Left ventricle myocardium inferior (tissue), 1 donor: ENCODE results near the gene DFFB. TPM values are rescaled to one million over a fixed set of nuclear protein-coding genes. Genes with fewer than 3 reads are reported as not detected.

Experiments
- DNase-seq: peaks from one replicate; pipeline ENCODE4 v3.0.0-alpha.2; 2020
- H3K27ac ChIP-seq: fragments of 200-600 bp; replicated peaks from 2 replicates; pipeline ENCODE4 v1.8.0; 2021
- H3K27me3 ChIP-seq: fragments of 200-600 bp; 2 replicates; pipeline ENCODE4 v1.8.0; 2021; ENCODE audit warnings: low read depth
- H3K36me3 ChIP-seq: fragments of 200-600 bp; 2 replicates; pipeline ENCODE4 v1.8.0; 2021
- H3K4me1 ChIP-seq: fragments of 200-600 bp; 2 replicates; pipeline ENCODE4 v1.8.0; 2021
- H3K4me3 ChIP-seq: fragments of 200-600 bp; 2 replicates; pipeline ENCODE4 v1.8.0; 2021; ENCODE audit warnings: mild to moderate bottlenecking, moderate library complexity
- H3K9me3 ChIP-seq: fragments of 200-600 bp; replicated peaks from 2 replicates; pipeline ENCODE4 v1.8.0; 2021
- CTCF ChIP-seq: fragments of 200-600 bp; IDR thresholded peaks from 2 replicates; pipeline ENCODE4 v1.8.0; 2021; ENCODE audit warnings: antibody characterized with exemption, mild to moderate bottlenecking, borderline replicate concordance
- intact Hi-C: fragments of 100-400 bp; cut with micrococcal nuclease; formaldehyde crosslinking; loops from one replicate; pipeline ENCODE4 v1.11.0; 2022
- total RNA-seq: library from RNA; stranded (reverse); fragmentation: NEBNext Ultra II Directional; extraction: Animal tissue kit (Norgen Biotek cat#: 25700); gene quantifications from one replicate; pipeline ENCODE4 v1.2.1, GENCODE V29; 2021
- donor health status: DM: no; HTN: yes; CAD: no; lungs with severe emphysema.

The DFFB gene
- total RNA-seq, 1 donor from 2014 or later = 3.3 TPM

GRCh38 chr1:3886691-3887090 lies 29.4 kb downstream of the DFFB start:
- peaks cover 85% of the 10 kb centered on the region for H3K36me3 ChIP-seq
- DNase-seq = no peak

GRCh38 chr1:3888301-3888700 lies 31.0 kb downstream of the DFFB start:
- no peak for TF ChIP-seq CTCF
- no peak for DNase-seq
- Histone ChIP-seq H3K27me3 (no peaks in the 10 kb centered on the region), H3K36me3 (peaks cover 82% of the 10 kb centered on the region), H3K4me1 (peaks cover 8% of the 10 kb centered on the region), H3K4me3 (no peak overlapping the region), H3K9me3 (no peaks in the 10 kb centered on the region), H3K27ac (no peak overlapping the region)
- intact Hi-C loops = no loop called here

More at GRCh38 chr1:3886691-3887090, 29.4 kb downstream of the DFFB start:
- no peak overlapping the region for H3K27ac ChIP-seq
- no peaks in the 10 kb centered on the region for H3K27me3 ChIP-seq
- intact Hi-C loops = no loop called here
- no peak overlapping the region for H3K4me3 ChIP-seq
- TF ChIP-seq CTCF = no peak
- no peaks in the 10 kb centered on the region for H3K9me3 ChIP-seq
- no peaks in the 10 kb centered on the region for H3K4me1 ChIP-seq

- no peak overlapping the region for H3K4me3 ChIP-seq
- peaks cover 8% of the 10 kb centered on the region for H3K4me1 ChIP-seq
- TF ChIP-seq CTCF = no peak
- no peak overlapping the region for H3K27ac ChIP-seq
- no peak for DNase-seq
- no peaks in the 10 kb centered on the region for H3K9me3 ChIP-seq
- intact Hi-C loops = no loop called here
- H3K36me3 ChIP-seq = peaks cover 66% of the 10 kb centered on the region
- H3K27me3 ChIP-seq = no peaks in the 10 kb centered on the region
These were observed 32.7 kb downstream of the DFFB start for GRCh38 chr1:3889936-3890335.

- no peaks in the 10 kb centered on the region for H3K27me3 ChIP-seq
- H3K4me3 ChIP-seq = no peak overlapping the region
- no peak overlapping the region for H3K27ac ChIP-seq
- DNase-seq = no peak
- intact Hi-C loops = no loop called here
- H3K4me1 ChIP-seq = peaks cover 8% of the 10 kb centered on the region
- TF ChIP-seq CTCF = no peak
- H3K9me3 ChIP-seq = no peaks in the 10 kb centered on the region
- peaks cover 62% of the 10 kb centered on the region for H3K36me3 ChIP-seq
These were observed 33.4 kb downstream of the DFFB start for GRCh38 chr1:3890389-3891328.

GRCh38 chr1:3891329-3891865 lies 34.1 kb downstream of the DFFB start:
- Histone ChIP-seq H3K27ac (no peak overlapping the region), H3K4me3 (no peak overlapping the region)

More at GRCh38 chr1:3891329-3891865, 34.1 kb downstream of the DFFB start:
- Histone ChIP-seq H3K9me3 (no peaks in the 10 kb centered on the region), H3K4me1 (peaks cover 8% of the 10 kb centered on the region), H3K36me3 (peaks cover 55% of the 10 kb centered on the region), H3K27me3 (no peaks in the 10 kb centered on the region)
- DNase-seq = no peak
- intact Hi-C loops = no loop called here
- no peak for TF ChIP-seq CTCF
